NCI-H2081 (cell line): ENCODE results near the gene NDUFS7.

ENCODE experiments used
- DNase-seq, 2 experiments: peaks; one replicate each; lab custom pipeline; 2025; lab: John Stamatoyannopoulos, UW

The NDUFS7 gene

DNA sequence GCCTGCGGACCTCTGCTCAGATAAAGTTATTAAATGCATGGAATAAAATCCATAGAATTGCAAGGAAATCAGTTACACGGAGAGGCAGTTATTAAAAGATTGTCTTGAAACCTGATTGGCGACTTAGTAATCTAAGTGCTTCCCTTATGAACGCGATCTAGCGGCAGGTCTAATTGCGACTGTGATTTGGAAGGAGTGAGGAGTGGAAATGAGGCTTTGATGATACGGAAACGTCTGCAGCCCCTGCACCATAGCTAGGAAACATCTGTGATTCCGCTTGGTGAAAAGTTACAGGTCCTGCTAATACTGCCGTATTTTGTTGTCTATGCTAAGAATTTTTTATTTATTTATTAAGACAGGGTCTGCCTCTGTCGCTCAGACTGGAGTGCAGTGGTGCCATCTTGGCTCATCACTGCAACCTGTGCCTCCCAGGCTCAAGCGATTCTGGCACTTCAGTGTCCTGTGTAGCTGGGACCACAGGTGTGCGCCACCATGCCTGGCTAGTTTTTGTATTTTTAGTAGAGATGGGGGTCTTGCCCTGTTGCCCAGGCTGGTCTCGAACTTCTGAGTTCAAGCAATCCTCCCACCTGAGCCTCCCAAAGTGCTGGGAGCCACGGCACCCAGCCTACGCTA is 887 bp downstream of the NDUFS7 start:
- DNase-seq, result no peak

DNA sequence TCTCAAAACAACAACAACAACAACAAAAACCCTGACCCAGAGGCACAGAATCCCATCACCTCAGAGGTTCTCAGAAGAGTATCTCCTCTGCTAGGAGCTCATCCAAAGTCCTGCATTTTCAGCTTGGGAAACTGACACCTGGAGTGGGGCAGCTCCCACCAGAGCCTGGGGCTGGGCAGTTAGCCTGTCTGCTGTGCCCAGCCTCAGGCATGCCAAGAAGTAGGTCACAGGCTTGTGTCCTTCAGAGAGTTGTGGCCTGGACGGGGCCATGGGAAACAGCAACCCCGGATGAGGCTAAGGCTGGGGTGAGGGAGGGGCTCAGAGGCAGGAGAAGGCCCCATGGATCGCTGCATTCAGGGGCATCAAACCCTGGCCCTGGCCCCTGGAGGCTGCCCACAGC is 2.1 kb downstream of the NDUFS7 start:
- no peak for DNase-seq

DNA sequence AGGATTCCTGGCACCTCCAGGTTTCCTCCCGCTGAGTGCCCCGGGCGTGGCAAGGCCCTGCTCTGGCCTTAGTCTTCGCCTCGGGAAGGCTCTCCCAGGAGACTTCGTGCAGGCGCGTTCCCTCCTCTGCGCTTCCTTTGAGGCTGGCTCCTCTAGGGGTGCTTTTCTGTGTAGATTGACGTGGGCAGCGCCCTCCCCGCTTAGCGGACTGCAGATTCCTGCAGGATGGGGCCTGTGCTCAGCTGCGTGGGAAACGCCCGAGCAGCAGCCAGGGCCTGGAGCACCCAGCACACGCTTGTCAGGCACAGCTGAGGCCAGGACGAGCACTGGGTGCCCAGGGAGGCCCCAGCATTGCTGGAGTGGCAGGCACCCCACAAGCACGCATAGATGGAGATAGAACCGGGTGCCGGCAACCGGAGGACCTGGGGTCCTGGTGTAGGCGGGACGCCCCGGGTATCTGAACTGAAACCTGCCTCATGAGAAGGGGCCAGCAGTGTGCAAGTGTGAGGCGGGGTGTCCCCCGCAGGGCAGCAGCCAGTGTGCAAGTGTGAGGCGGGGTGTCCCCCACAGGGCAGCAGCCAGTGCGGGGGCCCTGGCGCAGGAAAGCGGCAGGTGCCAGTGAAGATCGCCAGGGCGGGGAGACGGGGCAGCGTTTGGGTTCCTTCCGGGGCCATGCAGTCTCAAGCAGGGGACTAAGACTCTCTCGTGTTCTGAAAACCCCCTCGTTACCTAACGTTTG is 3.4 kb downstream of the NDUFS7 start:
- no peak for DNase-seq

DNA sequence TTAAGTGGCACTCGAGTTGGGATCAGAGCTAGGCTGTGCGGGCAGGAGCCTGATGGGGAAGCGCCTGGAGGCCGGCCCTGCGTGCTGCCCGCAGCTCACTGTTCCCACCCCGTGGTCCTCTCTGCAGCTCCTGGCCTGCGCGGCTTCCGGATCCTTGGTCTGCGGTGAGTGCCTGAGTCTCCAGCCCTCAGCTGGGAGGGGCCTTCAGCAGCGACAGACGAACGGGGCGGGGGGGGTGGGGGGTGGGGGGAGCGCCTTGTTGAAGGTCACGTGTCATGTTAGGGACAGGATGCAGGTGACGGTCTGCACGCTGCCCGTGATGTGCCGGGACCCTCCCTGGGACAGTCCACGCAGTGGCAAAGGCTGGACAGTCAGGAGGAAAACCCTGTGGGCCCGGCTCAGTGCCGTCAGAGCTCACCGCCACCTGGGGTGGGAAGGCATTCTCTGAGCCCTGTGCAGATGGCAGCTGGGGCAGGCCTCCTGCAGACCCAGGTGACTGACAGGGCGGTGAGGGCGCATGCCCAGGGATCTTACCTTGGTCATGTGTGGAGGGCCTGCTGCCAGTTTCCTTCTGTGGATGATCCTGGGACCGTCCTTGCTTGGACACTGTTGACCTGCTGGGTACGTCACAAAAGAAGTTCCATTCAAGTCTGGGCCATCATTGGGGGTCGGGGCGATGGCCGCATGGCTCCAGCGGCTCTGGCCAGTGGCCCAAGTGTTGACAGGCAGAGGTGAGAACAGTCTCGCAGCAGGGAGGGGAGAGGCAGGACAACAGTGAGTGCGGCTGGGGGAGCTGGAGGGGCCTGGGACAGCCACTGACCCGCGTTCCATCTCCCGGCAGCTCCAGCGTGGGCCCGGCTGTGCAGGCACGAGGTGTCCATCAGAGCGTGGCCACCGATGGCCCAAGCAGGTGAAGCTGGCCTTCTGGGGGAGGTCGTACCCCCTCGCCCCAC is 4.3 kb downstream of the NDUFS7 start:
- DNase-seq, result no peak

DNA sequence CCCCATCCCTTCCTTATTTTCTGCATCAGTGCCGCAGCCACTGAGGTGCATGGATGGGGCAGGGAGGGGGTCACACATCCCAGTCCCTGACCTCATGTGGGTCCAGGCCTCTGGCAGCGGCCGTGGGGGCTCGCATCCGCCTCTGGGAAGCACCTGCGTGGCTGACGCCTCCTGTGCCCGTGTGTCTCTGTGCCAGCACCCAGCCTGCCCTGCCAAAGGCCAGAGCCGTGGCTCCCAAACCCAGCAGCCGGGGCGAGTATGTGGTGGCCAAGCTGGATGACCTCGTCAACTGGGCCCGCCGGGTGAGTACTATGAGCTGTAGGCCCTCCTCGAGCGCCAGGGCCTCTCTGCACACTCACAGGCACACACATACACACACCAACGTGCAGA is 4.9 kb downstream of the NDUFS7 start:
- no peak for DNase-seq

DNA sequence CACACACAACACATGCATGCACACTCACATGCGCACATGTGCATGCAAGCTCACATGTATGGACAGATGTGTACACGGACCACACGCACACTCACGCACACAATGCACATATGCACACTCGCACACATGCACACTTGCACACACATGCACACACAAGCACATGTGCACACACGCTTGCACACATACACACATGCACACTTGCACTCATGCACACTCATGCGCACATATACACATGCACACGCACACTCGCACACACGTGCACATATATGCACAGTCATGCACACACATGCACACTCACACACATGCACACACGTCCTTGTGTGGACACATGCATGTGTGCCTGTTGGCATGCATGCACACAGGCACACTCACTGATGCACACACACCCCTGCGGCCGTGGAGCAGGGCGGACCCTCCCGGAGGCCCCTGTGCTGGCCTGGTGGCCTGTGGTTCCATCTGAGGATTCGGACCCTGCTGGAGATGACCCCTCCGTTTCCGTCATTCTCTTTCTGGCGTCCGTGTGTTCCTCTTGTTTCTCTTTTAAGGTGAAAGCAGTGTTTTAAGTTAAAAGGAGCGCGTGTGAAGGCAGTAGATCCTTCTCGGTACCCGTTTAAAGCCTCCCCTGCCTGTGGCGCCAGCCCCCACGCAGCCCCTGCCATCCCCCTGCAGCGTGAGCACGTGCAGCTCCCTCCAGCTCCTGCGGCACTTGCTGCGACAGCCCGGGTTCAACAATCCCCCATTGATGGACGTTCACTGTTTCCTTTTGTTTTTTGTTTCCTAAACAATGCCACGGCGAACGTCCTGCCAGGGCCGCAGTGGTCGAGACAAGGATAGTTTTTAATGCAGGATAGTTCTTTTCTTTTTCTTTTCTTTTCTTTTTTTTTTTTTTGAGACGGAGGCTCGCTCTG is 5.6 kb downstream of the NDUFS7 start:
- no peak for DNase-seq

DNA sequence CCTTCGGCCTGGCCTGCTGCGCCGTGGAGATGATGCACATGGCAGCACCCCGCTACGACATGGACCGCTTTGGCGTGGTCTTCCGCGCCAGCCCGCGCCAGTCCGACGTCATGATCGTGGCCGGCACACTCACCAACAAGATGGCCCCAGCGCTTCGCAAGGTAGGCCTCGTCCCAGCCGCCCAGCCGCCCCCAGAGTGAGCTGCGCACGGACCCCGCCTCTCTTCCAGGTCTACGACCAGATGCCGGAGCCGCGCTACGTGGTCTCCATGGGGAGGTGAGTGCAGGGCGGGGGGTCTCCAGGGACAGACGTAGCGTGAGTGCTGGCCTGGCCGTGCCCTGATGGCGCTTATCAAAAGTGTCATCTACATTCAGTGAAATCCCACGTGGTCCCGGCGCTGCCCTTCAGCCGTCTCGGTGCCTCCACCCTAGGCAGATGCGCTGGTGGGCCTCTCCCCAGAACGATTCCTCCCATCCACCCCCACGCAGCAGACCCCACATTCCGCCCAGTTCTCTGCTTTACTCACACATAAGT is 7.2 kb downstream of the NDUFS7 start:
- no peak for DNase-seq

DNA sequence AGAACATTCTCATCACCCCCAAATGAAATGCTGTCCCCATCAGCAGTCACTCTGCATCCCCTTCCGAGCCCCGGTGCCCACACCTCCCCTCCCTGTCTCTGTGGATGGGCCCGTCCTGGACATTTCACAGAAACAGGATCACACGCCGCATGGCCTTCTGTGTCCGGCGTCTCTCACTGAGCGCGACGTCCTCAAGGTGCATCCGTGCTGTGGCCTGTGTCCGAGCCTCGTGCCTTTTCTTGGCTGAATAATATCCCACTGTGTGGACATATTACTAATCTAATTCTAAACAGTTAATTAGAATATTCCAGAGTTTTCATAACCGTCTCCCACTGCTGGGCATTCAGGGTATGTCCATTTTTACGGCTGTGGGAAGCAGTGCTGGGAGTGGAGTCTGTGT is 8.7 kb downstream of the NDUFS7 start:
- DNase-seq, result no peak

DNA sequence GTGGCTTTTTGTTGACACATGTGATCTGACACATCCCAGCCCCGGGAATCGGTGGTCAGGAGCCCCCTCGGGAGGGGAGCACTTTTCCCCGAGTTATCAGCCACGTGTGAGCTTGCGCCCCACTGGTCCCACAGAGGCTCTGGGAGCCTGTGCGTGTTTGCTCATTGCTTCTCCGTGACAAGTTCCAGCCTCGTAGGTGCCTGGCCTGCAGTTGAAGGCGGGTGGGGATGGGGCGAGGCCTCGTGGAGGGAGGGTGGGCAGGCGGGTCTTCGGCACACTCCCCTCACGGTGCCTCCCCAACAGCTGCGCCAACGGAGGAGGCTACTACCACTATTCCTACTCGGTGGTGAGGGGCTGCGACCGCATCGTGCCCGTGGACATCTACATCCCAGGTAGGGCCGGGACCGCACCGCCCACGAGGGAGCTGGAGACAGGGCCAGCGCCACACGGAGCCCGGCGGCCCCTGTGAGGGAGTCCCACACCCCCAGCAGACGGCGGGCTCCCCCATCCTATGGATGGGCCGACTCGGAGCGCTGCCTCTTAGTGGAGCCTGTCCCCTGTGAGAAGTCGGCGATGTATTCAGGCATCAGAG is 9.3 kb downstream of the NDUFS7 start:
- DNase-seq, result no peak

DNA sequence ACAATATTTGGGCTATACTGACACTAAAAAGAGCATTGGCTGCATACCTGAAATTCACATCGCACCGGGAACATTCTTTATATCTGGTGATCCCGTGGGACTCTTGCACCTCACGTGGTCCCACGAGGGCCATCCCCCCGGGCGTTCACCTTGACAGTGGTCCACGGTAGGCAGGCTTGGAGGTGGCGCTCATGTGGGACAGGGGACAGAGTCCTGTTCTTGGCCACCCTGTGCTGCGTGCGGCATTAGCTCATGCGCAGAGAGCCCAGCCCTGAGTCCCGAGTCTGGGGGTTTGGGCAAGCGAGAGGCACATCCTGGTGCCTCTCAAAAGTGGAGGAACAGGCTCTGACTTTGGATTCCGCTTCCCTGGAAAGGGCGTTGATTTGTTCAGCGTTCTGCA is 10.1 kb downstream of the NDUFS7 start:
- no peak for DNase-seq

DNA sequence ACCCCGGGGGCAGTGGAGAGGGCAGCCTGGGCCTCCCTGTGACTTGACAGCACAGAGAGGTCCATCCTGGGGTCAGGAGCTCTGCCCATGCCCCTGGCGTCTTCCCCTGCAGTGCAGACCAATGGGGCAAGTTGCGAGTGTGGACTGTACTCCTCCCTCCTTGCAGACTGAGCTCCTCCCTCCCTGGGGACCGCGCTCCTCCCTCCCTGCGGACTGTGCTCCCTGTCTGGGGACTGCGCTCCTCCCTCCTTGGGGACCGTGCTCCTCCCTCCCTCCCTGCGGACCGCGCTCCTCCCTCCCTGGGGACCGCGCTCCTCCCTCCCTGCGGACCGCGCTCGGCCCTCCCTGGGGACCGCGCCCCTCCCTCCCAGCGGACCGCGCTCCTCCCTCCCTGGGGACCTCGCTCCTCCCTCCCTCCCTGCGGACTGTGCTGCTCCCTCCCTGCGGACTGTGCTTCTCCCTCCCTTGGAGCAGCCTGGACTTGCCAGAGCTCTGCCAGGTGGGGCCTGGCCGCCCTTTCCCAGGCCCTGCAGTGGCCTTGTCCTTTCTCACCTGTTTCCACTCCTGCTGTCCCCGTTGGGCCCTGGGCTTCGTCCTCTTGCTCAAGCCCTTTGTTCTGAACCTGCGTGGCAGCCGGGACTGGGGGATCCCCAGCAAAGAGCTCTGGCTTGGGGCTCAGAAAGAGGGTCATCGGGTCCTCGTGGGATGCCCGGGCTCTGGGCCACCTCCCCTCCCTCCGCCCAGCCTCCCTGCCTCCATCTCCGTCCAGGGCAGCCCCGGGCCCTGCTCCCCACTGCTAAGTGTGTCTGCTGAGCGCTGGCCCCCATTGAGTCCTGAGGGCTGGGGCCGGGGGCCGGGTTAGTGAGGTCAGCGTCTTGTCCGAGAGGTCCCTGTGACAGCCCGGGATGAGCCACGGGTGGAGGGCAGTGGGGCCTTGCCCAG is 10.8 kb downstream of the NDUFS7 start:
- no peak for DNase-seq

DNA sequence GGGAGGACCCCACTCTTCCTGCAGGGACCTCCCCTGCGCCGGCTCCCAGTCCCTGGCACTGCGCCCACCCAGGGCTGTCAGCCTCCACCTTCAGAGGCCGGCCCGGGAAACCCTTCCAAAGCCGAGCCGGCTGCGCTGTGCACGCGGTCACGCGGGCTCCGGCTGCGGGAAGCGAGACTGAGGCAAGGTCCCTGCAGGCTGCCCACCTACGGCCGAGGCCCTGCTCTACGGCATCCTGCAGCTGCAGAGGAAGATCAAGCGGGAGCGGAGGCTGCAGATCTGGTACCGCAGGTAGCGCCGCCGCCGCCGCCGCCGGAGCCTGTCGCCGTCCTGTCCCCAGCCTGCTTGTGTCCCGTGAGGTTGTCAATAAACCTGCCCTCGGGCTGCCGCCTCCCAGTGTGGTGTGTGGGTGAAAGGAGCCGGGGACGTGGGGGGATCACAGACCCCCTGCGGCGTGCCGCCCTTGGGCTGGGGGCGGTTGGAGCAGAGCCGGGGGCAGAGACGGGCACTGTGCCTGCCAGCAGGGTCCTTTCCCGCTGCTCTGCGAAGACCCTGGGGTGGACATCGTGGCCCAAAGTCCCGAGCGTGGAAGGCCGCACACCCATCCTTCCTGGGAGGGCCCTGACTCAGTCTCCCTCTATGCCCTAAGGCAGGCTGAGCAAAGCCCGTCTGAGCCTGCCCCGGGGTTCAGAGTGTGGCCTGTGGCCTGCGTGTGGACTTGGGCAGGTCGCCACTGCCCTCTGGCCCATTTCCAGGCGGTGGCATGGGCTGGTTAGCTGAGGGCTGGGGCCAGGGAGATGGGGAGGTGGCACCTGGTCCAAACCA is 11.7 kb downstream of the NDUFS7 start:
- DNase-seq, result no peak

DNA sequence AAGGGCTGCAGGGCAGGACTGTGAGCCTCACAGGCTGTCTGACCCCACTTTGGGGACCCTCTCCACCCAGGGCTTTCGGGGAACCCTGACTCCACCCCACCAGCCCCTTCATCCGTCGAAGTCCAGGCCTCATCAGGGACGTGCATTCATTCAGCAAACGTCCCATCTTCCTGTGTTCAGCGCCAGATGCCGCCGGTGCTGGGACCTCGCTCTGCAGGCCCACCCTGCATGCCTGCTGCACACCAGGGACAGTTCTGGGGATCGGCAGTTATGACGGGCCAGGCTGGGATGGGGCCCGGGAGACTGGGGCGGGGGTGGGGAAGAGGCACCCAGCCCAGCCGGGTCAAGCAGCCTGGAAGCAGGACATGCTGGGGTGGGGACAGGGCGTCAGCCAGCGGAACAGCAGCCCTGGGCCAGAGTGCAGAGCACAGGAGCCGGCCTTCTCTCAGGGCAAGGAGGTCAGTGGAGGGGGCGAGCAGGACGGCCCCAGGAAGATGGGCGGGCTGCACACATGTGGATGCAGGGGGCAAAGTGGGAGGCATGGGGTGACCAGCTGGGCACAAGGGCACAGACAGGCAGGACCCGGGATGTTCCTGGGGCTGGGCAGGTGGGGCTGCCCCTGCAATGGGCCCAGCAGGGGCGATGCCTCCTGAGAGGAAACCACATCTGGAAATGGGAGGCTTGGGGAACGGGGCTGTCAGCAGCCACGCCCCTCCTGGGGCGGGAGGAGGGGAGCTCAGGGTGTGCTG is 12.5 kb downstream of the NDUFS7 start:
- DNase-seq, result no peak

DNA sequence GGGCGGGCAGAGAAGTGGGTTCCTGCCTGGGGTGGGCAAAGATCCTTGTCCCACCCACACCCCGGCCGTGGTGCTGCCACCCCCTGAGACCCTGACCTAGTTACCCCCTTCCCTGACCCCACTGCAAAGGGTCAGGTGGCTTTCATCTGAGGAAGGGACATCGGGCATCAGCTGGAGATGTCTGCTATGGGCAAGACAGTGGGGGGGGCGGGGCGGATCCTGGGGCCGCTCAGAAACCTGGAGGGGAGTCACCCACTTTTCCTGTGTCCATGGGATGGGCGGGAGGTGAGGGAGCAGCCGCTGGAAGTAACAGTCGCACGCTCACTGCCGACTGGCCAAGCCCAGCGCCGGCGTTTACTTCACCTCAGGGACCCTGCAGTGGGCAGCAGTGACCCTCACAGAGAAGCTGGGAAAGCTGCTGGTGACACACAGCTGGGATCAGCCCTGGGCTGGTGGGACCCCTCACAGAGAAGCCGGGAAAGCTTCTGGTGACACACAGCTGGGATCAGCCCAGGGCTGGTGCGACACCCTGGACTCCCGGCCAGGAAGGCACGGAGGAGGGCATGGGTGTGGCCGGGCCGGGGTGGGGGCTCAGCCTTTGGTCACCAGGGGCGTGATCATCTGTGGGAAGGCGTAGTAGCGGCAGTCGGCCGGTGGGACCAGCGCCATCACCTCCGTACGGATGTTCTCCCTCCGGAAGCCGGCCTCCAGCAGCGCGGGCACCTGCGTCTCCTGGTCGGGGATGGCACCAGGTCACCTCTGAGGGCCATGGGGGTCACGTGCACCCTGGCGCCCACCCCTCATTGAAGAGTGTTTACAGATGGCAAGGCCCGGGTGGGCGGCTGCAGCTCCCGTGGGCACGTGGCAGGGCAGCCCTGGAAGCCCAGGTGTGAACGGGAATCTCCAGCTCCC is 13.3 kb downstream of the NDUFS7 start:
- DNase-seq, result no peak

DNA sequence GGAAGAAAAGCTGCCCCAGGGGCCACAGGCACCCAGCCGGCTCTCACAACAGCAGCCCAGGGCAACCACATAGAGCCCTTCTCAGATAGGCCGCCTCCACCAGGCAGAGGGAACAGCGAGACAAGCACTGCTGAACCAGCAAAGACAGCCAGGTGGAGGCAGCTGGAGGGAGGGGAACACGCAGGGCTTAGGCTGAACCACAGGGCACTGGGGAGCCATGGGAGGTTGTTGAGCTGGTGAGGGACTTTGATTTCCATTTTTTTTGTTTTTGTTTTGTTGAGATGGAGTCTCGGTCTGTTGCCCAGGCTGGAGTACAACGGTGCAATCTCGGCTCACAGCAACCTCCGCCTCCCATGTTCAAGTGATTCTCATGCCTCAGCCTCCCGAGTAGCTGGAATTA is 14.1 kb downstream of the NDUFS7 start:
- DNase-seq, result no peak

DNA sequence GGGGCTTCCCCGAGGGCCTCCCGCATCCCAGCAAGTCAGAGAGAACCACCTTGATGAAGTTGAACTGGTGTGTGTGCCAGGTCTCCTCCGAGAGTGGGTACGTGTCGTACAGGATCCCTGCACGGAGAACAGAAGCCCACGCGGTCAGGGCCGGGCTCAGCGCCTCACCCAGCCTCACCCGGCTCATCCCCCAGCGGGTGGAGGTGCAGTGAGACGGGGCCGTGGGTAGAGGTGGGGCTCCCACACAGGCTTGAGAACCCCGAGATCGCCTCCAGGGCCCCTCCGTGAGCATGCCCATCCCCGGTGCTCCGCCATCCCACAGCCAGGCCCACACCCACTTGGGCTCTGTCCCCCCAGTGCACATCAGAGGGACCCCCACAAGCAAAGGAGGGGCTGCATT is 15.4 kb downstream of the NDUFS7 start:
- no peak for DNase-seq

DNA sequence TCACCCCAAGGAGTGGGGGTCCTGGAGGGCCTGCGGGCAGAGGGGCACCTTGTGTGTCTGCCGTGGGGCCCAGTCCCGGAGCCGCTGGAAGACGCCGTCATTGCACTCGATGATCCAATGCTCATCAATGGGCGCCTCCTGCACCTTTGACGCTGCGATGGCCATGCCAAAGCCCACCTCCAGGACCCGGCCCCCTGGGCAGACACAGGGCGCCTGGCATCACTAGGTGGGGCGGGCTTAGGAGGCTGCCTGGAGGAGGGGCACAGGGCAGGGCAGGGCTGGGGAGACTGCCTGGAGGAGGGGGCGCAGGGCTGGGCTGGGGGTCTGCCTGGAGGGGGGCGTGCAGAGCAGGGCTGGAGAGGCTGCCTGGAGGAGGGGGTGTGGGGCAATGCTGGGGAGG is 16.0 kb downstream of the NDUFS7 start:
- no peak for DNase-seq
